ENCODE measurements around the gene YTHDF1.

GRCh38 chr20:63164484-63165355, 51.2 kb downstream of the YTHDF1 start:
- TF ChIP-seq RCOR1 (IDR thresholded peaks at IDR 0.05; ENCODE audit: insufficient replicate concordance, low read length): no peak
- no peak for TF ChIP-seq CTCF (conservative IDR thresholded peaks at IDR 0.05; ENCODE audit: low read depth, low read length)
- TF ChIP-seq POLR2A (IDR thresholded peaks at IDR 0.05; ENCODE audit: low read depth, low read length): no peak
